BLaER1 (cell line): ENCODE measurements around the gene ART3.
"Not testable (repeated sequence)": the region's sequence is repeated elsewhere in the genome, so short reads cannot be mapped to it uniquely, and the experiment has no call there.

Experiments
- H3K27ac ChIP-seq: shearing (Covaris generic); formaldehyde crosslinking; 2 replicates; pipeline ENCODE4 v1.8.1; 2022
- H3K27me3 ChIP-seq: shearing (Covaris generic); formaldehyde crosslinking; 2 replicates; pipeline ENCODE4 v1.8.1; 2022
- H3K36me3 ChIP-seq: shearing (Covaris generic); formaldehyde crosslinking; 2 replicates; pipeline ENCODE4 v1.8.1; 2022
- H3K4me1 ChIP-seq: shearing (Covaris generic); formaldehyde crosslinking; 2 replicates; pipeline ENCODE4 v1.8.1; 2022
- H3K4me2 ChIP-seq: shearing (Covaris generic); formaldehyde crosslinking; 2 replicates; pipeline ENCODE4 v1.8.1; 2022
- H3K4me3 ChIP-seq: shearing (Covaris generic); formaldehyde crosslinking; 2 replicates; pipeline ENCODE4 v1.8.1; 2022
- H3K9ac ChIP-seq: shearing (Covaris generic); formaldehyde crosslinking; 2 replicates; pipeline ENCODE4 v1.8.1; 2022
- H3K9me3 ChIP-seq: shearing (Covaris generic); formaldehyde crosslinking; 2 replicates; pipeline ENCODE4 v1.8.1; 2022
- H4K20me1 ChIP-seq: shearing (Covaris generic); formaldehyde crosslinking; 2 replicates; pipeline ENCODE4 v1.8.1; 2022
- Cebpa-rat ChIP-seq: shearing (Covaris generic); IDR thresholded peaks from 2 replicates; pipeline ENCODE4 v1.8.1; 2022

The ART3 gene

GRCh38 chr4:76074468-76074867 is at the start of gene ART3:
Gene ART3 (plus strand): TSS chr4:76074709. CDS start chr4:76075890, 1,181 bp downstream.
- Histone ChIP-seq H3K27me3 (no peaks in the 10 kb centered on the region), H3K4me1 (no peaks in the 10 kb centered on the region), H3K9me3 (no peaks in the 10 kb centered on the region), H3K4me3 (no peak within 1 kb of the TSS), H3K36me3 (no peaks in the 10 kb centered on the region), H4K20me1 (no peaks in the 10 kb centered on the region), H3K9ac (no peak within 1 kb of the TSS), H3K27ac (no peak within 1 kb of the TSS), H3K4me2 (no peak within 1 kb of the TSS)
- TF ChIP-seq Cebpa-rat, result no peak

GRCh38 chr4:76028350-76028765 is 46.2 kb upstream of the ART3 start:
- Histone ChIP-seq H3K4me2 (peak overlapping the region; percentile 52), H3K27ac (no peak overlapping the region)

GRCh38 chr4:76029300-76029699 is 45.2 kb upstream of the ART3 start:
- Histone ChIP-seq H3K27ac (no peak overlapping the region), H3K4me3 (no peak overlapping the region), H3K4me1 (peaks cover 8% of the 10 kb centered on the region), H4K20me1 (no peaks in the 10 kb centered on the region), H3K9me3 (no peaks in the 10 kb centered on the region), H3K4me2 (no peak overlapping the region), H3K27me3 (no peaks in the 10 kb centered on the region), H3K9ac (no peak overlapping the region), H3K36me3 (no peaks in the 10 kb centered on the region)
- no peak for TF ChIP-seq Cebpa-rat

More at GRCh38 chr4:76028350-76028765, 46.2 kb upstream of the ART3 start:
- no peaks in the 10 kb centered on the region for H3K9me3 ChIP-seq
- H3K4me3 ChIP-seq, result no peak overlapping the region
- no peaks in the 10 kb centered on the region for H4K20me1 ChIP-seq
- no peaks in the 10 kb centered on the region for H3K36me3 ChIP-seq
- H3K9ac ChIP-seq, result no peak overlapping the region
- TF ChIP-seq Cebpa-rat, result no peak
- H3K4me1 ChIP-seq, result peaks cover 8% of the 10 kb centered on the region
- no peaks in the 10 kb centered on the region for H3K27me3 ChIP-seq

- H4K20me1 ChIP-seq, result no peaks in the 10 kb centered on the region
- no peaks in the 10 kb centered on the region for H3K9me3 ChIP-seq
- no peak overlapping the region for H3K4me2 ChIP-seq
- TF ChIP-seq Cebpa-rat, result no peak
- H3K9ac ChIP-seq, result no peak overlapping the region
- H3K4me1 ChIP-seq, result no peaks in the 10 kb centered on the region
- no peak overlapping the region for H3K4me3 ChIP-seq
- no peaks in the 10 kb centered on the region for H3K27me3 ChIP-seq
- H3K27ac ChIP-seq, result no peak overlapping the region
- H3K36me3 ChIP-seq, result no peaks in the 10 kb centered on the region
These were observed 39.4 kb upstream of the ART3 start for GRCh38 chr4:76035141-76035540.

GRCh38 chr4:76035799-76036380 is 38.6 kb upstream of the ART3 start, which contains the start of gene CXCL11:
Gene CXCL11 (minus strand): TSS chr4:76036070. CDS start chr4:76035987, 83 bp downstream.
- Histone ChIP-seq H3K27ac (no peak within 1 kb of the TSS), H3K27me3 (no peaks in the 10 kb centered on the region), H3K36me3 (no peaks in the 10 kb centered on the region), H3K4me2 (no peak within 1 kb of the TSS), H3K9ac (no peak within 1 kb of the TSS), H3K9me3 (no peaks in the 10 kb centered on the region), H4K20me1 (no peaks in the 10 kb centered on the region), H3K4me1 (no peaks in the 10 kb centered on the region), H3K4me3 (no peak within 1 kb of the TSS)
- TF ChIP-seq Cebpa-rat, result no peak

GRCh38 chr4:76036855-76037254 is 37.7 kb upstream of the ART3 start:
- Histone ChIP-seq H3K9ac (no peak overlapping the region), H3K4me3 (no peak overlapping the region), H3K36me3 (no peaks in the 10 kb centered on the region), H3K27ac (no peak overlapping the region), H3K4me2 (no peak overlapping the region), H4K20me1 (no peaks in the 10 kb centered on the region), H3K27me3 (no peaks in the 10 kb centered on the region), H3K9me3 (no peaks in the 10 kb centered on the region), H3K4me1 (no peaks in the 10 kb centered on the region)
- TF ChIP-seq Cebpa-rat, result no peak

GRCh38 chr4:76042241-76042998 is 32.1 kb upstream of the ART3 start:
- not testable (repeated sequence) for H3K9ac ChIP-seq, H3K4me3 ChIP-seq, H3K36me3 ChIP-seq, H4K20me1 ChIP-seq, H3K4me2 ChIP-seq, H3K27ac ChIP-seq, H3K27me3 ChIP-seq, H3K9me3 ChIP-seq, H3K4me1 ChIP-seq

- not testable (repeated sequence) for H3K27me3 ChIP-seq, H3K4me2 ChIP-seq, H3K9ac ChIP-seq, H3K4me1 ChIP-seq, H3K9me3 ChIP-seq, H3K36me3 ChIP-seq, H4K20me1 ChIP-seq, H3K27ac ChIP-seq, H3K4me3 ChIP-seq
These were observed 31.2 kb upstream of the ART3 start for GRCh38 chr4:76043306-76043705.

GRCh38 chr4:76044686-76045085 is 29.8 kb upstream of the ART3 start:
- H3K4me2 ChIP-seq, H3K9me3 ChIP-seq, H4K20me1 ChIP-seq, H3K27me3 ChIP-seq, H3K27ac ChIP-seq, H3K4me3 ChIP-seq, H3K36me3 ChIP-seq, H3K9ac ChIP-seq: not testable (repeated sequence)
- peaks cover 10% of the 10 kb centered on the region for H3K4me1 ChIP-seq

- H3K4me1 ChIP-seq, result peaks cover 10% of the 10 kb centered on the region
- H4K20me1 ChIP-seq, H3K4me3 ChIP-seq, H3K36me3 ChIP-seq, H3K27ac ChIP-seq, H3K9ac ChIP-seq, H3K27me3 ChIP-seq, H3K9me3 ChIP-seq, H3K4me2 ChIP-seq: not testable (repeated sequence)
These were observed 24.6 kb upstream of the ART3 start for GRCh38 chr4:76049860-76050416.

- H3K4me3 ChIP-seq, H3K36me3 ChIP-seq, H3K27ac ChIP-seq, H3K27me3 ChIP-seq, H3K4me2 ChIP-seq, H3K9me3 ChIP-seq, H3K9ac ChIP-seq, H4K20me1 ChIP-seq: not testable (repeated sequence)
- H3K4me1 ChIP-seq, result peaks cover 10% of the 10 kb centered on the region
These were observed 23.9 kb upstream of the ART3 start for GRCh38 chr4:76050560-76051050.
